Measurements from ENCODE around the gene METTL26. TPM values are rescaled to one million over a fixed set of nuclear protein-coding genes. Genes with fewer than 3 reads are reported as not detected.

METTL26 gene
- total RNA-seq, 4 donors from 2014 or later: 32.6 to 91.8 (median 86.7) TPM

- no peak for DNase-seq
- in situ Hi-C loops (cut with MboI; ENCODE audit: low pct_ligation_motif_present in 1 of 4, low pct_unique_long_range_greater_than_20kb in 1 of 4, low sequenced_read_pairs in 3 of 4) (loop anchor here in 1 of 4 donors (25.0 kb wide), 1 partner anchor 111 kb away; no protein-coding TSS in a partner anchor), intact Hi-C loops (cut with DNase I; ENCODE audit: low total_unique reads) (no loop called here)
- no peak overlapping the region for H3K4me3 ChIP-seq
- no peaks in the 10 kb centered on the region for H3K9me3 ChIP-seq
- WGBS, 2 donors (ENCODE audit: low coverage in 1 of 2): 90 to 91% methylated on average over 9 to 17 of the region's 17 CpGs
- no peaks in the 10 kb centered on the region for H3K36me3 ChIP-seq
- TF ChIP-seq POLR2AphosphoS5 (IDR thresholded peaks at IDR 0.05) (no peak), EP300 (IDR thresholded peaks at IDR 0.05; ENCODE audit: low read depth) (no peak), POLR2A (IDR thresholded peaks at IDR 0.05) (no peak)
- TF ChIP-seq, protein P1, sequence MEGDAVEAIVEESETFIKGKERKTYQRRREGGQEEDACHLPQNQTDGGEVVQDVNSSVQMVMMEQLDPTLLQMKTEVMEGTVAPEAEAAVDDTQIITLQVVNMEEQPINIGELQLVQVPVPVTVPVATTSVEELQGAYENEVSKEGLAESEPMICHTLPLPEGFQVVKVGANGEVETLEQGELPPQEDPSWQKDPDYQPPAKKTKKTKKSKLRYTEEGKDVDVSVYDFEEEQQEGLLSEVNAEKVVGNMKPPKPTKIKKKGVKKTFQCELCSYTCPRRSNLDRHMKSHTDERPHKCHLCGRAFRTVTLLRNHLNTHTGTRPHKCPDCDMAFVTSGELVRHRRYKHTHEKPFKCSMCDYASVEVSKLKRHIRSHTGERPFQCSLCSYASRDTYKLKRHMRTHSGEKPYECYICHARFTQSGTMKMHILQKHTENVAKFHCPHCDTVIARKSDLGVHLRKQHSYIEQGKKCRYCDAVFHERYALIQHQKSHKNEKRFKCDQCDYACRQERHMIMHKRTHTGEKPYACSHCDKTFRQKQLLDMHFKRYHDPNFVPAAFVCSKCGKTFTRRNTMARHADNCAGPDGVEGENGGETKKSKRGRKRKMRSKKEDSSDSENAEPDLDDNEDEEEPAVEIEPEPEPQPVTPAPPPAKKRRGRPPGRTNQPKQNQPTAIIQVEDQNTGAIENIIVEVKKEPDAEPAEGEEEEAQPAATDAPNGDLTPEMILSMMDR (IDR thresholded peaks at IDR 0.05): no peak
- no peaks in the 10 kb centered on the region for H3K27me3 ChIP-seq
- H3K4me1 ChIP-seq: peaks cover 0 to 10% (median 3%) of the 10 kb centered on the region in 4 donors
- peak overlapping the region; percentile 36 to 75 (median 44) for H3K27ac ChIP-seq
These were observed 13.2 kb downstream of the METTL26 start for GRCh38 chr16:622920-623280.

- H3K27me3 ChIP-seq: no peaks in the 10 kb centered on the region
- H3K4me1 ChIP-seq: peaks cover 0 to 10% (median 3%) of the 10 kb centered on the region in 4 donors
- in situ Hi-C loops (cut with MboI; ENCODE audit: low pct_ligation_motif_present in 1 of 4, low pct_unique_long_range_greater_than_20kb in 1 of 4, low sequenced_read_pairs in 3 of 4) (loop anchor here in 1 of 4 donors (25.0 kb wide), 1 partner anchor 109 kb away; no protein-coding TSS in a partner anchor), intact Hi-C loops (cut with DNase I; ENCODE audit: low total_unique reads) (no loop called here)
- peak overlapping the region in 3 of 4 donors; percentile 41 to 75 (median 46) for H3K27ac ChIP-seq
- 85% methylated on average over 21 of the region's 21 CpGs; no CpG with 5 or more reads in 1 of the 2 donors for WGBS, 2 donors (ENCODE audit: low coverage in 1 of 2)
- no peak overlapping the region for H3K4me3 ChIP-seq
- TF ChIP-seq EP300 (IDR thresholded peaks at IDR 0.05; ENCODE audit: low read depth) (no peak), POLR2A (IDR thresholded peaks at IDR 0.05) (no peak), POLR2AphosphoS5 (IDR thresholded peaks at IDR 0.05) (no peak)
- TF ChIP-seq, protein P1 (IDR thresholded peaks at IDR 0.05): no peak
- DNase-seq: no peak
- H3K9me3 ChIP-seq: no peaks in the 10 kb centered on the region
- H3K36me3 ChIP-seq: no peaks in the 10 kb centered on the region
These were observed 14.5 kb downstream of the METTL26 start for GRCh38 chr16:621526-622105.

GRCh38 chr16:620700-621525 is 15.2 kb downstream of the METTL26 start:
- WGBS, 2 donors (ENCODE audit: low coverage in 1 of 2): 57 to 91% methylated on average over 1 to 23 of the region's 41 CpGs
- no peak overlapping the region for H3K27ac ChIP-seq
- H3K4me3 ChIP-seq: no peak overlapping the region
- intact Hi-C loops (cut with DNase I; ENCODE audit: low total_unique reads) (no loop called here), in situ Hi-C loops (cut with MboI; ENCODE audit: low pct_ligation_motif_present in 1 of 4, low pct_unique_long_range_greater_than_20kb in 1 of 4, low sequenced_read_pairs in 3 of 4) (loop anchor here in 1 of 4 donors (25.0 kb wide), 1 partner anchor 109 kb away; no protein-coding TSS in a partner anchor)
- no peaks in the 10 kb centered on the region for H3K36me3 ChIP-seq
- H3K4me1 ChIP-seq: peaks cover 0 to 15% (median 3%) of the 10 kb centered on the region in 4 donors
- no peaks in the 10 kb centered on the region for H3K9me3 ChIP-seq
- TF ChIP-seq POLR2A (IDR thresholded peaks at IDR 0.05) (no peak), EP300 (IDR thresholded peaks at IDR 0.05; ENCODE audit: low read depth) (no peak), POLR2AphosphoS5 (IDR thresholded peaks at IDR 0.05) (no peak)
- TF ChIP-seq, protein P1 (IDR thresholded peaks at IDR 0.05): no peak
- H3K27me3 ChIP-seq: no peaks in the 10 kb centered on the region
- no peak for DNase-seq

- Histone ChIP-seq H3K4me1 (peaks cover 0 to 21% (median 3%) of the 10 kb centered on the region in 4 donors), H3K36me3 (no peaks in the 10 kb centered on the region), H3K27ac (no peak overlapping the region), H3K27me3 (no peaks in the 10 kb centered on the region), H3K4me3 (no peak overlapping the region), H3K9me3 (no peaks in the 10 kb centered on the region)
- intact Hi-C loops (cut with DNase I; ENCODE audit: low total_unique reads): no loop called here
- DNase-seq: no peak
- TF ChIP-seq, protein P1 (IDR thresholded peaks at IDR 0.05): no peak
- TF ChIP-seq EP300 (IDR thresholded peaks at IDR 0.05; ENCODE audit: low read depth) (no peak), POLR2A (IDR thresholded peaks at IDR 0.05) (no peak), POLR2AphosphoS5 (IDR thresholded peaks at IDR 0.05) (no peak)
- in situ Hi-C loops (cut with MboI; ENCODE audit: low pct_ligation_motif_present in 1 of 4, low pct_unique_long_range_greater_than_20kb in 1 of 4, low sequenced_read_pairs in 3 of 4): loop anchor here in 1 of 4 donors (25.0 kb wide), 1 partner anchor 107 kb away; no protein-coding TSS in a partner anchor
- WGBS, 2 donors (ENCODE audit: low coverage in 1 of 2): 90 to 97% methylated on average over 4 to 20 of the region's 20 CpGs
These were observed 16.5 kb downstream of the METTL26 start for GRCh38 chr16:619476-620100.

Measured in transverse colon (tissue), 4 donors.